HepG2 (cell line): ENCODE results near the gene NINL. TPM values are rescaled to one million over a fixed set of nuclear protein-coding genes. Genes with fewer than 3 reads are reported as not detected.

ENCODE experiments used
- FOXA1 ChIP-seq, 2 experiments: fragments of 450-650 bp in 1 of 2; sonication (generic) in 1 of 2; formaldehyde crosslinking in 1 of 2; IDR thresholded peaks; 2 replicates each; pipeline versions ENCODE4 v1.4.0 to v1.6.1; 2016 to 2020; ENCODE audit warnings: missing genetic modification reagents in 1 of 2
- KDM1A ChIP-seq: IDR thresholded peaks from 2 replicates; pipeline ENCODE4 v1.6.1; 2016; ENCODE audit warnings: missing compliant biosample characterization
- MXD4 ChIP-seq: IDR thresholded peaks from 2 replicates; pipeline ENCODE4 v1.6.1; 2016; ENCODE audit warnings: mild to moderate bottlenecking, missing biosample characterization, missing genetic modification reagents
- RBAK ChIP-seq: sonication (generic); formaldehyde crosslinking; IDR thresholded peaks from 2 replicates; pipeline ENCODE4 v1.5.1; 2020; ENCODE audit warnings: mild to moderate bottlenecking, missing genetic modification reagents
- ZBTB3 ChIP-seq: sonication (generic); formaldehyde crosslinking; IDR thresholded peaks from 2 replicates; pipeline ENCODE4 v1.4.0; 2020; ENCODE audit warnings: low read depth, mild to moderate bottlenecking, moderate library complexity, missing genetic modification reagents, borderline replicate concordance
- ZNF513 ChIP-seq: sonication (generic); formaldehyde crosslinking; conservative IDR thresholded peaks from 2 replicates; pipeline ENCODE4 v1.5.0; 2020; ENCODE audit warnings: missing genetic modification reagents
- ZNF546 ChIP-seq: sonication (generic); formaldehyde crosslinking; conservative IDR thresholded peaks from 2 replicates; pipeline ENCODE4 v1.8.1; 2023; ENCODE audit warnings: mild to moderate bottlenecking, missing genetic modification reagents
- polyA plus RNA-seq, 8 experiments: library from polyadenylated mRNA; depleted of rRNA in 3 of 8; stranded (reverse) in 7 of 8; unstranded in 1 of 8; fragments of >200 nt; fragmentation: Illumina TruSeq in 4 of 8; extraction: Trizol in 4 of 8; gene quantifications; 2 replicates each; pipeline versions ENCODE4 v1.2.1 to v1.2.3, GENCODE V29; 2011 to 2016; ENCODE audit warnings: low read depth in 4 of 8, missing spikeins in 1 of 8, mixed read lengths in 1 of 8; ENCODE audit not compliant: insufficient read depth in 1 of 8
- total RNA-seq, 5 experiments: library from RNA; depleted of rRNA; stranded (reverse); fragments of >200 nt; fragmentation: Illumina TruSeq; extraction: Trizol; gene quantifications; 2 replicates each; pipeline ENCODE4 v1.2.3, GENCODE V29; 2016; ENCODE audit warnings: low read depth in 1 of 5
- TF ChIP-seq, protein P1 (sequence below): sonication (generic); formaldehyde crosslinking; IDR thresholded peaks from 2 replicates; pipeline ENCODE4 v1.4.0; 2020; ENCODE audit warnings: mild to moderate bottlenecking, missing genetic modification reagents
- TF ChIP-seq, protein P2 (sequence below), 2 experiments: IDR thresholded peaks; 2 replicates each; pipeline ENCODE4 v1.6.1; 2011 to 2012; ENCODE audit warnings: low read length in 2 of 2, borderline replicate concordance in 1 of 2, low read depth in 1 of 2, mild to moderate bottlenecking in 1 of 2, moderate library complexity in 1 of 2
- TF ChIP-seq, protein P3 (sequence below): sonication (generic); formaldehyde crosslinking; IDR thresholded peaks from 2 replicates; pipeline ENCODE4 v1.4.0; 2020; ENCODE audit warnings: missing genetic modification reagents

The NINL gene
- total and polyA plus RNA-seq, 2 of the 13 experiments (the other 11 are each of a cell fraction or from before 2014, with no cell fraction given), result 32.3 to 34.3 TPM

- TF ChIP-seq, protein P1, sequence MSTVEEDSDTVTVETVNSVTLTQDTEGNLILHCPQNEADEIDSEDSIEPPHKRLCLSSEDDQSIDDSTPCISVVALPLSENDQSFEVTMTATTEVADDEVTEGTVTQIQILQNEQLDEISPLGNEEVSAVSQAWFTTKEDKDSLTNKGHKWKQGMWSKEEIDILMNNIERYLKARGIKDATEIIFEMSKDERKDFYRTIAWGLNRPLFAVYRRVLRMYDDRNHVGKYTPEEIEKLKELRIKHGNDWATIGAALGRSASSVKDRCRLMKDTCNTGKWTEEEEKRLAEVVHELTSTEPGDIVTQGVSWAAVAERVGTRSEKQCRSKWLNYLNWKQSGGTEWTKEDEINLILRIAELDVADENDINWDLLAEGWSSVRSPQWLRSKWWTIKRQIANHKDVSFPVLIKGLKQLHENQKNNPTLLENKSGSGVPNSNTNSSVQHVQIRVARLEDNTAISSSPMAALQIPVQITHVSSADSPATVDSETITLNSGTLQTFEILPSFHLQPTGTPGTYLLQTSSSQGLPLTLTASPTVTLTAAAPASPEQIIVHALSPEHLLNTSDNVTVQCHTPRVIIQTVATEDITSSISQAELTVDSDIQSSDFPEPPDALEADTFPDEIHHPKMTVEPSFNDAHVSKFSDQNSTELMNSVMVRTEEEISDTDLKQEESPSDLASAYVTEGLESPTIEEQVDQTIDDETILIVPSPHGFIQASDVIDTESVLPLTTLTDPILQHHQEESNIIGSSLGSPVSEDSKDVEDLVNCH (CRISPR knock-in tag), result no peak
- TF ChIP-seq, protein P2, sequence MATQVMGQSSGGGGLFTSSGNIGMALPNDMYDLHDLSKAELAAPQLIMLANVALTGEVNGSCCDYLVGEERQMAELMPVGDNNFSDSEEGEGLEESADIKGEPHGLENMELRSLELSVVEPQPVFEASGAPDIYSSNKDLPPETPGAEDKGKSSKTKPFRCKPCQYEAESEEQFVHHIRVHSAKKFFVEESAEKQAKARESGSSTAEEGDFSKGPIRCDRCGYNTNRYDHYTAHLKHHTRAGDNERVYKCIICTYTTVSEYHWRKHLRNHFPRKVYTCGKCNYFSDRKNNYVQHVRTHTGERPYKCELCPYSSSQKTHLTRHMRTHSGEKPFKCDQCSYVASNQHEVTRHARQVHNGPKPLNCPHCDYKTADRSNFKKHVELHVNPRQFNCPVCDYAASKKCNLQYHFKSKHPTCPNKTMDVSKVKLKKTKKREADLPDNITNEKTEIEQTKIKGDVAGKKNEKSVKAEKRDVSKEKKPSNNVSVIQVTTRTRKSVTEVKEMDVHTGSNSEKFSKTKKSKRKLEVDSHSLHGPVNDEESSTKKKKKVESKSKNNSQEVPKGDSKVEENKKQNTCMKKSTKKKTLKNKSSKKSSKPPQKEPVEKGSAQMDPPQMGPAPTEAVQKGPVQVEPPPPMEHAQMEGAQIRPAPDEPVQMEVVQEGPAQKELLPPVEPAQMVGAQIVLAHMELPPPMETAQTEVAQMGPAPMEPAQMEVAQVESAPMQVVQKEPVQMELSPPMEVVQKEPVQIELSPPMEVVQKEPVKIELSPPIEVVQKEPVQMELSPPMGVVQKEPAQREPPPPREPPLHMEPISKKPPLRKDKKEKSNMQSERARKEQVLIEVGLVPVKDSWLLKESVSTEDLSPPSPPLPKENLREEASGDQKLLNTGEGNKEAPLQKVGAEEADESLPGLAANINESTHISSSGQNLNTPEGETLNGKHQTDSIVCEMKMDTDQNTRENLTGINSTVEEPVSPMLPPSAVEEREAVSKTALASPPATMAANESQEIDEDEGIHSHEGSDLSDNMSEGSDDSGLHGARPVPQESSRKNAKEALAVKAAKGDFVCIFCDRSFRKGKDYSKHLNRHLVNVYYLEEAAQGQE (IDR thresholded peaks at IDR 0.05; ENCODE audit: borderline replicate concordance in 1 of 2, low read depth in 1 of 2, low read length in 2 of 2), result peak in 1 of 2 experiments; percentile 82; a peak in 2 of 4 replicates
- no peak for TF ChIP-seq FOXA1 (IDR thresholded peaks at IDR 0.05)
- peak; percentile 3; the same call in 1 of the 2 replicates for TF ChIP-seq FOXA1 (CRISPR knock-in tag; IDR thresholded peaks at IDR 0.05)
- 0 out of 2 replicates have a peak, but pooled peaks have one; percentile 47 for TF ChIP-seq ZNF546
- TF ChIP-seq, protein P3, sequence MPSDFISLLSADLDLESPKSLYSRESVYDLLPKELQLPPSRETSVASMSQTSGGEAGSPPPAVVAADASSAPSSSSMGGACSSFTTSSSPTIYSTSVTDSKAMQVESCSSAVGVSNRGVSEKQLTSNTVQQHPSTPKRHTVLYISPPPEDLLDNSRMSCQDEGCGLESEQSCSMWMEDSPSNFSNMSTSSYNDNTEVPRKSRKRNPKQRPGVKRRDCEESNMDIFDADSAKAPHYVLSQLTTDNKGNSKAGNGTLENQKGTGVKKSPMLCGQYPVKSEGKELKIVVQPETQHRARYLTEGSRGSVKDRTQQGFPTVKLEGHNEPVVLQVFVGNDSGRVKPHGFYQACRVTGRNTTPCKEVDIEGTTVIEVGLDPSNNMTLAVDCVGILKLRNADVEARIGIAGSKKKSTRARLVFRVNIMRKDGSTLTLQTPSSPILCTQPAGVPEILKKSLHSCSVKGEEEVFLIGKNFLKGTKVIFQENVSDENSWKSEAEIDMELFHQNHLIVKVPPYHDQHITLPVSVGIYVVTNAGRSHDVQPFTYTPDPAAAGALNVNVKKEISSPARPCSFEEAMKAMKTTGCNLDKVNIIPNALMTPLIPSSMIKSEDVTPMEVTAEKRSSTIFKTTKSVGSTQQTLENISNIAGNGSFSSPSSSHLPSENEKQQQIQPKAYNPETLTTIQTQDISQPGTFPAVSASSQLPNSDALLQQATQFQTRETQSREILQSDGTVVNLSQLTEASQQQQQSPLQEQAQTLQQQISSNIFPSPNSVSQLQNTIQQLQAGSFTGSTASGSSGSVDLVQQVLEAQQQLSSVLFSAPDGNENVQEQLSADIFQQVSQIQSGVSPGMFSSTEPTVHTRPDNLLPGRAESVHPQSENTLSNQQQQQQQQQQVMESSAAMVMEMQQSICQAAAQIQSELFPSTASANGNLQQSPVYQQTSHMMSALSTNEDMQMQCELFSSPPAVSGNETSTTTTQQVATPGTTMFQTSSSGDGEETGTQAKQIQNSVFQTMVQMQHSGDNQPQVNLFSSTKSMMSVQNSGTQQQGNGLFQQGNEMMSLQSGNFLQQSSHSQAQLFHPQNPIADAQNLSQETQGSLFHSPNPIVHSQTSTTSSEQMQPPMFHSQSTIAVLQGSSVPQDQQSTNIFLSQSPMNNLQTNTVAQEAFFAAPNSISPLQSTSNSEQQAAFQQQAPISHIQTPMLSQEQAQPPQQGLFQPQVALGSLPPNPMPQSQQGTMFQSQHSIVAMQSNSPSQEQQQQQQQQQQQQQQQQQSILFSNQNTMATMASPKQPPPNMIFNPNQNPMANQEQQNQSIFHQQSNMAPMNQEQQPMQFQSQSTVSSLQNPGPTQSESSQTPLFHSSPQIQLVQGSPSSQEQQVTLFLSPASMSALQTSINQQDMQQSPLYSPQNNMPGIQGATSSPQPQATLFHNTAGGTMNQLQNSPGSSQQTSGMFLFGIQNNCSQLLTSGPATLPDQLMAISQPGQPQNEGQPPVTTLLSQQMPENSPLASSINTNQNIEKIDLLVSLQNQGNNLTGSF (CRISPR knock-in tag), result peak; percentile 99
- TF ChIP-seq MXD4 (CRISPR knock-in tag), result peak; percentile 97
- peak; percentile 99 for TF ChIP-seq ZNF513
- TF ChIP-seq ZBTB3 (CRISPR knock-in tag), result peak; percentile 76; the same call in 1 of the 2 replicates
- no peak; the same call in 1 of the 2 replicates for TF ChIP-seq RBAK (CRISPR knock-in tag)
- TF ChIP-seq KDM1A, result no peak
Measured at GRCh38 chr20:25407311-25408169, 177.8 kb downstream of the NINL start, which contains the start of gene GINS1 (continued).
